GM21526 (cell line): ENCODE results near the gene PPM1B.
"Not testable (repeated sequence)": the region's sequence is repeated elsewhere in the genome, so short reads cannot be mapped to it uniquely, and the experiment has no call there.

Experiments
- ATAC-seq: cut with Tn5 transposase; IDR thresholded peaks from one replicate; pipeline ENCODE4 v1.9.1; 2021; ENCODE audit warnings: moderate library complexity; ENCODE audit not compliant: unreplicated experiment, low FRiP score

The PPM1B gene

DNA sequence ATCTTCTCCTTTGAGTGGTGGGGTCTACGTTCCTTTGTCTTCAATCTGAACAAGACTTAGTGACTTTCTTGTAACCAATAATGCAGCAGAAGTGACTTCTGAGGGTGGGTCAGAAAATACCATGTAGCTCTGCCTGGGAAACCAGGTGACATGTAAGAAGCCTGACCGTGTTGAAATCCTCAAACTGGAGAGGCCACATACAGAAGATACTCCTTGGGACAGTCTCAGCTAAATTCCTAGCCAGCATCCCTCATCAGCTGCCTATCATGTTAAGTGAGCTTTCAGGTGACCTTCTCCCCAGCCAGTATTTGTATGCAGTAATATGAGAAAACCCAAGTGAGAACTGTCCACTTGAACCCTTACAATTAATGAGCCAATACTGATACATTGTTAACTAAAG lies 27.0 kb downstream of the PPM1B start:
- no peak for ATAC-seq

DNA sequence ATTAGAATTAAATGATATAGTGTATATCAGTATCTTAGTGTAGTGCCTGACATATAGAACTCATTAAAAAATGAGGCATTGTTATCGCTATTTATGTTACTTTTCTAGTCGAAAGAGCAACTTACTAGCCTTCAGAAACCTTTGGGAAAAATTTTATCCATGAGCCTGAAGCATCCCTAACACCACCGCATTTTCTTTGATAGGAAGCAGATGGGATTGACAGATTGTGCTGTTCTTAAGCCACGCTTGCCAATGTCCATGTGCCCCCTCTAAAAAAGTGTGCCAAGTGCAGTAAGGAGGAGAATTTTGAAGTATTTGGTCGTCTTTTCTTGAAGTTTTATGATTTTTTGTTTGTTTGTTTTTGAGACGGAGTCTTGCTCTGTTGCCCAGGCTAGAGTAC lies 29.1 kb downstream of the PPM1B start:
- ATAC-seq: no peak

DNA sequence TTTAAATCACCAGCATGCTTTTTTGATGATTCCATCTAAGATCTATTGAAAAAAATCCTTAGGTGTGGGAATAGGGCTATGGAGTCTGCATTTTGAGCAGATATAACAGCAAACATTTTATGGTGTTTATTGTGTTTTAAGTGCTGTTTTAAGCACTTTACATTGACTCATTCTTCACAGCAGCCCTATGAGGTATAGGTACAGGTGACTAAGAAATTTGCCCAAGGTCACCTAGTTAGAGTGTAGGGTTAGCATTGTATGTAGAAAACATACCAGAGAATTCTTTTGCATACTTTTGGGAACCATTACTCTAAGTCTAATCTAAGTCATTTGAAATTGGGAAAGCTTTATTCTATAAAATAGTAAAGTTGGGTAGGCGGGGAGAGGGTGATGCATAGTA lies 31.3 kb downstream of the PPM1B start:
- ATAC-seq: no peak

DNA sequence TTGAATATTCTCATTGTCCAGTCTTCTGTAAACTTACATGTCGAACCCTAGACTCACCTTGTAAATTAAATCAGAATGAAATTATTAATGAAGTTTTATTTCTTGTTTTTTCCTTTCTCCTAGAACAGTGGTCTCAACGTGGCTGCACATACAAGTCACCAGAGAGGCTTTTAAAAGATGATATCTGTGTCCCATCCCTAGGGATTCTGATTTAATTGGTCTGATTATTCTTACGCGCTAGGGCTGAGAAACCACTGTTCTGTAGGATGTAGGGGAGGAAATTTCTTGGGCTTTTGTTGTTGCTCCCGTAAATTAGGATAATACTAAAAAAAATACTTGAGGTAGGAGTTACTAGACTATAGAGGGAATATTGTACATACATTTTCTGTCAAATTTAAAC lies 32.1 kb downstream of the PPM1B start:
- ATAC-seq: no peak

DNA sequence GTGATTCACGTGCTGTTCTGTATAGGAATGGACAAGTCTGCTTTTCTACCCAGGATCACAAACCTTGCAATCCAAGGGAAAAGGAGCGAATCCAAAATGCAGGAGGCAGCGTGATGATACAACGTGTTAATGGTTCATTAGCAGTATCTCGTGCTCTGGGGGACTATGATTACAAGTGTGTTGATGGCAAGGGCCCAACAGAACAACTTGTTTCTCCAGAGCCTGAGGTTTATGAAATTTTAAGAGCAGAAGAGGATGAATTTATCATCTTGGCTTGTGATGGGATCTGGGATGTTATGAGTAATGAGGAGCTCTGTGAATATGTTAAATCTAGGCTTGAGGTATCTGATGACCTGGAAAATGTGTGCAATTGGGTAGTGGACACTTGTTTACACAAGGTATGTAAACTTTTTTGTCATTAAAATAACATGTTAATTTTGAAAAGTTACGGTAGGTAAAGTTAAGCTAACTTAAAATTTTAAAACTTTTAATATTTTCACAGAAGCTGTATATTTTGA lies 33.0 kb downstream of the PPM1B start:
- ATAC-seq: no peak

DNA sequence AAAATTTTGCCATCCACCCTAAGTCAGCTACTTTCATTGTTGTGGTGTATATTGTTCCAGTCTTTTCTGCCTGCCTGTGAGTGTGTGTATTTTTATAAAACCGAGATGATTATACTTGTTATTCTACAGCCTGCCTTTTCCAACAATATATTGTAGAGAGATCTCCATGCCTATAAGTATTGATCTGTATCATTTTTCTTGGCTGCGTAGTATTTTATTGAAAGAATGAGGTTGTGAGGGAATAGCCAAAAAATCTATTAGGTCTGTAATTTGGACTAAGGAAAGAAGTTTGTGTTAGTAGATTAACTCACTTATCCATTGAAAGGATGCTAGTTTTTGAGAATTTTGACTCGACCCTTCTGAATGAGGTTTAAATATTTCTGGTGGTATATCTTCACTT lies 34.9 kb downstream of the PPM1B start:
- no peak for ATAC-seq

DNA sequence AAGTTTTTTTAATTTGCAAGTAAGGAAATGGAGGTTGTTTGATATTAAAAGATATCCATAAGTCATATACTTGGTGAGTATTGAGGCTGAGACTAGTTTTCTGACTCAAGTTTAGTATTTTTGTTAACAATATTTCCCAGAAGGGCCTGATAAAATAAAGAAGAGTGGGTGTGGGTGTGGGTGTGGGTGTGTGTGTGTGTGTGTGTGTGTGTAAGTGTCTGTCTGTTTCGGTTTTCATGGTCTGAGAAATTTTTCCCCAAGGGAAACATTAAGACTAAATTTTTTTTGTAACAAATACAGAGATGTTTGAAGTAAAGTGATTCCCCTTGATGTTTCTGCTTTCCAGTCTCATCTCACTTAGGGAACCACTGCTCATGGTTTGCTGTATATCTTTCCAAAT lies 36.5 kb downstream of the PPM1B start:
- no peak for ATAC-seq

DNA sequence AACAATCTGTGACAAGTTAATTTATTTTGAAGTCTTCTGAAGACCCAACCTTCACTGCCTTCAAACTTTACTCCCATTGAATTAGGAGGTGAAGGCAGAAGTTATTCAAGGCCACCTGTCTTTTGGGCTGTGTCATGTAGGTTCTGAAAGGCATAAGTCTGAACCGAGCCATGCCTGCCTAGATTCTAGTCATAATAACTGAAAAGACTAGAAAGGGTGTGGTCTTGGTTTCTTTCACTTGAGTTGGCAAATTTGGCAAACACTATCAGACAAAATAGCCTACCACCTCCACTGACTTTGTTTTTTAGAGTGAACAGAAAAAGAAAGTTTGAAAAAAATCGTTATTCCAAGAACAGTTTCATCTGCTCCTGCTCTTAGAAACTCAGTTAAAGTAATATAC lies 38.4 kb downstream of the PPM1B start:
- ATAC-seq: no peak

DNA sequence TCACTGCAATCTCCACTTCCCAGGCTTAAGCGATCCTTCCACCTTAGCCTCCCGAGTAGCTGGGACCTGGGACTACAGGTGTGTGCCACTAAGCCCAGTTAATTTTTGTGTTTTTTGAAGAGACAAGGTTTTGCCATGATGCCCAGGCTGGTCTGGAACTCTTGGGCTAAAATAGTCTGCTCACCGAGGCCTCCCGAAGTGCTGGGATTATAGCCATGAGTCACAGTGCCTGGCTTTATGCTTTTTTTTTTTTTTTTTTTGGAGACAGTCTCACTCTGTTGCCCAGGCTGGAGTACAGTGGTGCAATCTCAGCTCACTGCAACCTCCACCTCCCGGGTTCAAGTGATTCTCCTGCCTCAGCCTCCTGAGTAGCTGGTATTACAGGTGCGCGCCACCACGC lies 39.0 kb downstream of the PPM1B start:
- not testable (repeated sequence) for ATAC-seq

DNA sequence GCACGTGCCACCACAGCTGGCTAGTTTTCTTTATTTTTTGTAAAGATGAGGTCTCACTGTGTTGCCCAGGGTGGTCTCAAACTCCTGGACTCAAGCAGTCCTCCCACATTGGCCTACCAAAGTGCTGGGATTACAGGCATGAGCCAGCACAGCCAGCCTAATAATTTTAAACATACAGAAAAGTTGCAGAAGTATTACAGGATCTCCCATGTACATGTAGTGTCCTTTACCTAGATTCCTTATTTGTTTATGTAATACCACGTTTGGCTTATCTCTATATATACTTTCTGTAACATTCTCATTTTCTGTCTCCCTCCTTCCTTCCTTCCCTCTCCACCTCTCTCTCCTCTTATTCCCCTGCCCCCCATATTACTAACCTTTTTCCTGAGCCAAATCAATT lies 41.7 kb downstream of the PPM1B start:
- no peak for ATAC-seq

DNA sequence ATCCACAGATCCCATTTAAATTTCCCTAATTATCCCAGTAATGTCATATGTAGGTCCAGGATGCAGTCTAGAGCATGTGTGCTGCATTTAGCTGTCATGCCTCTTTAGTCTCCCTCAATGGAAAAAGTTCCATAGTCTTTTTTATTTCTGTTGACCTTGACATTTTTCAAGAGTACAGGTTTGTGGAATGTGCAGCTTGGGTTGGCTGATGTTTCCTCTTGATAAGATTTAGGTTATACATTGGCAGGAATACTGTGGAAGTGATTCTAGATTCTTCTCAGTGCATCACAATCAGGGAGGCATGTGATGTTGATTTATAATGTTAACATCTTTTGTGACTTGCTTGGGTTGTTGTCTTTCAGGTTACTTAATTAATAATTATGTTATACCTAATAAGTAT lies 42.5 kb downstream of the PPM1B start:
- ATAC-seq: no peak

DNA sequence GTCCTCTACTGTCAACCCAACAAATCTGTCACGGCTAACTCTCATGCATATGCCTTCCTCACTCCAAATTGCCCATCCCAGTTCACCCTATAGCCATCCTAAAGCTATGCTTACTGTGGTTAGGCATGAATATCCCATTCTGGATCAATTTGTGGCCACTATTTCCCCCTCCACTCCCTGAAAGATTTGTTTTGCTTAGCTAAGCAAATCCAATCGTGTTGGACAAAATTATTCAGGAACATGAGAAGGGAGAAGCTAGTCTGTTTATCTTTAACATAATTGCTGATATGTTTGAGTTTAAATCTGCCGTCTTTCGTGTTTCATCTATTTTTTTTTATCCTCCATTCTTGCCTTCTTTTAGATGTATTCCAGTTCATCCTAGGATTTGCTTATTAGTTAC lies 43.6 kb downstream of the PPM1B start:
- no peak for ATAC-seq

DNA sequence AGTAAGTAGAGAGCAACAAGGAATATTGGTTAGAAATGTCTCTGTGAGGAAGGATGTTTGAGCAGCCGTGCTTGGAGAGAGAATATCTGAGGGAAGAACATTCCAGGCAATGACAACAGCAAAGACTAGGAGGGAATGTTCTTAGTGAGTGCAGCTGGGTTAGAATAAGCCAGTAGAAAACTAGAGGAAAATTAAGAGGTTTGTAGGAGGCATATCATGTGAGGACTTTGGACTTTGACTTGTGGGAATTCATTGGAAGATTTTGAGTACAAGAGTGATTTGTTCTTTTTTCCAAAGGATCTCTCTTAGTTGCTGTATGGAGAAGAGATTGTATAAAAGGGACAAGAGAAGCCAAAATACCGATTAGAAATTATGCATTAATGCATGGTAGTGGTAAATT lies 47.2 kb downstream of the PPM1B start:
- ATAC-seq: no peak

DNA sequence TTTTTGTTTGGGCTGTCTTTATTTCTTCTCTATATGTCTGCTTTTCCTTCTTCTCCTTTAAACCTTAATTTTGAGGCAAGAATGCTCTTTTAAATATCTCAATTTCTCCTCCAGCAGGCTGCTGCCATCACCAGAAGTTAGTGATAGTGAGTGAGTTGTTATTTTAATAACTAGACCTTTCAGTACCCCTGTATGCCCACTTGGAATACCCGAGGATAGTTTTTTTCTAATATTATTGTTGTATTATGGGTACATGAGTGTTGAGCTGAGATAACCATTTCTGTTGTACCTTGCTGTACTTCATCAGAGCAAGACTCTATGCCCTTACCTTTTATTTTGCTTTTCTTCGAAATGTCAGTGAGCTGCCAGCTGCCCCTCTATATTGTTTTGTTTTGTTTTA lies 50.1 kb downstream of the PPM1B start:
- no peak for ATAC-seq

DNA sequence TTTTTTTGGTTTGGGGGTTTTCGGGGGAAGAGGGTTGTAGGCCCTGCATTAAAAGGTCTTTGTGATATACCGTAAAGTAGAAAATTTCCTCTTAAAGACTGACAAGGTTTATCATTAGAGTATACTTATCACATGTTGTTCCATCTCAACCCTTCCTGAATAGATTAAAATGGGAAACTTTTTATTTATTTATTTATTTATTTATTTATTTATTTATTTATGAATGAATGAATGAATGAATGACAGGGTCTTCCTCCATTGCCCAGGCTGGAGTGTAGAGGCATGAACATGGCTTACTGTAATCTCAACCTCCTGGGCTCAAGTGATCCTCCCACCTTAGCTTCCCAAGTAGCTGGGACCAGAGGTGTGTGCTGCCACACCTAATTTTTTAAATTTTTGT lies 58.1 kb downstream of the PPM1B start:
- no peak for ATAC-seq

DNA sequence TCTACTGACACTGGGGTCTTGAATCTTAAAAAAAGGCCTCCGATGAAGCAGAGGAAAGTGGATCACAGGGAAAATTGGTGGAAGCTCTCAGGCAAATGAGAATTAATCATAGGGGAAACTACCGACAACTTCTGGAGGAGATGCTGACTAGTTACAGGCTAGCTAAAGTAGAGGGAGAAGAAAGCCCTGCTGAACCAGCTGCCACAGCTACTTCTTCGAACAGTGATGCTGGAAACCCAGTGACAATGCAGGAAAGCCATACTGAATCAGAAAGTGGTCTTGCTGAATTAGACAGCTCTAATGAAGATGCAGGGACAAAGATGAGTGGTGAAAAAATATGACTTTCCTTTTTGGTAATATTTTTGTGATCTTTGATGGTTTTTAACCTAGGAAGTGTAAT lies 61.7 kb downstream of the PPM1B start:
- ATAC-seq: no peak

DNA sequence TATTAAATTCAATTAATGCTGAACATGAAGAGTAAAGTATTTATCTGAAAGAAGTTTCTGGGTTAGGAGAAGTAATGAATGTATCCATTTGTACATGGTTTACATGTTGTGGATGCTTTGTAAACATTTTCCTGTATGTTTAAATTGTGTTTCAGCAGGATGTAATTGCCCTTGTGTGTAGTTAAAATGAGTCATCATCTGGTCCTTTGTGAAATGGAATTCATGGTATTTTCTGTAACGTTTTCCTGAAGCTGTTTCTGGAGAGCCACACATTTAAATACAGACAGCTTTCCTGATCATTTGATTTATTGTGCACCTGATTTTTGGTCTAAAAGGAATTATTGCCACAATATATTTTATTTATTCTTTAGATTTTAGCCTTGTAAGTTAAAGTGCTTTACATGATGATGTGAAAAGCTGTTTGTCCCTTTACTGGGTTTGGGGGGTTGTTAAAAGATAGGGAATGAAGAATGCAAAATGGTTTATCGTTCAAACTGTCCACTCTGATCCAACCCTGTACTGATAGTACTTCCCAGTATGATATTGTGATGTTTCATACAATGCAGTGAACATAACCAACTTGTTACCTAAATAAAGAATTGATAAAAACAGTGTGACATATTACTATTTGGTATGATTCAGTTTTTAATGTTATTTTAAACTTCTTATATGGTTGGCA lies 64.9 kb downstream of the PPM1B start:
- ATAC-seq: no peak

DNA sequence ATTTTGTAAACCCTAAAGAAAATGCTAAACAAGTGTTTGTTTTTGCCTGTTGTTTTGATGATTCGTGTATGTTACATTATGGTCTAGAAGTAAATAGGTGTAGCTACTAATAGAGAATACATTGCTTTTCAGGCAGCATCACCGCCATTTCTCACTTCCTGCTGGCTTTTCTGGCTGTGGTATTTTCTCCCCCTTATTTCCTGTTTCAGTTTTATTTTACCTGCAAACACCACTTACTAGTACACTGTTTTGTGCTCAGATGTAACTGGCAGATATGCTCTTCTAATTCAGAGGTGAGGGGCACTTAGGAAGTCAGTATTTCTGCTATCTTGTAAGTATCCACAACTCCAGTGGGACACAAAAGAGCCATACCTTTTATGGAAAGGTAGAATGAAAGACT lies 68.5 kb downstream of the PPM1B start:
- ATAC-seq: no peak

DNA sequence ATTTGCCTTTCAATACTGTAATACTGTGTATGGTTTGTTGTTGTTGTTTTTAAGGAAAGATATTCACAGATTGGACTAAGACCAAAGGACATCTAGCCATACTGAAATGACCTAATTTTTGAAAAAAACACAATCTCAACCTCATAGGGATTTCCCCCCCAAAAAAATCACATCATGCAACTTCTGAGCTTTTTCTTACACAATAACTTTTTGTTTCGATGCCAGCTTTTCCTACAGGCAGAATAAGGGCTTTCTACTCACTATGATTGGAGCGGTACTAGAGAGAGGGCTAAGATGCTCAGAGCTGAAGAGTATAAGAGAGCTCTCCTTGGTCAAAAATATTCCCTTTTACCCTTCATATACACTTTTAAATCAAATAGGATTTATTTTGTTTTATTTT lies 74.2 kb downstream of the PPM1B start:
- no peak for ATAC-seq

DNA sequence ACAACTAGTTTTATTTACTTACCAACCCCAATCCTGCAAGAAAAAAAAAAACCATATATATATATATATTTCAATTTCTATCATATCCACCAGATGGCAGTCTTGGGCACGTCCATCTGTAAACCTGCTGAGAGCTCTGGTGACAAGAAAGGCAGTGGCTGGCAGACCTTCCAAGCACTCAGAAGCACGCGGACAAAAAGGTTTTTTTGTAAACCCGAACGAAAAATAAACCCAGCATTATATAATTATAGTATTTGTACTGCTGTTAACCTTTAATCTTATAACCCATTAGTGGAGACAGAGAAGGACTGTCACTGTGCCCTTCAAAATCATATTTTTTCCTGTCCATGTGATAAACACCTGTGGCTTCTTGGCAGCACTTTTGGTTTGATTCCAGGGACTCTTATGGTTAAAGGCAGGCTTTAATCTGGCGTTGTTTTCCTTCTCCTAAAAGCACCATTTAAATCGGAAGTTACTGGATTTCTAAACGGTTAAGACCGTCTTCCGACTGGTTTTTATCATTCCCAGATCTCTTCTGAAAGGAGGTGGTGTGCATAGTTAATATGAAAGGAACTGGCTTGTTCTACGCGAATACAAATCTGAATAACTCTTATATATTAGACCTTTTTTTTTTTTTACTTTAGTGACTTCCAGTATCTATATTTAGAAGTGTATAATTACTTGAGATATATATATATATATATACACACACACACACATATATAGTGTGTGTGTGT lies 75.6 kb downstream of the PPM1B start:
- no peak for ATAC-seq

DNA sequence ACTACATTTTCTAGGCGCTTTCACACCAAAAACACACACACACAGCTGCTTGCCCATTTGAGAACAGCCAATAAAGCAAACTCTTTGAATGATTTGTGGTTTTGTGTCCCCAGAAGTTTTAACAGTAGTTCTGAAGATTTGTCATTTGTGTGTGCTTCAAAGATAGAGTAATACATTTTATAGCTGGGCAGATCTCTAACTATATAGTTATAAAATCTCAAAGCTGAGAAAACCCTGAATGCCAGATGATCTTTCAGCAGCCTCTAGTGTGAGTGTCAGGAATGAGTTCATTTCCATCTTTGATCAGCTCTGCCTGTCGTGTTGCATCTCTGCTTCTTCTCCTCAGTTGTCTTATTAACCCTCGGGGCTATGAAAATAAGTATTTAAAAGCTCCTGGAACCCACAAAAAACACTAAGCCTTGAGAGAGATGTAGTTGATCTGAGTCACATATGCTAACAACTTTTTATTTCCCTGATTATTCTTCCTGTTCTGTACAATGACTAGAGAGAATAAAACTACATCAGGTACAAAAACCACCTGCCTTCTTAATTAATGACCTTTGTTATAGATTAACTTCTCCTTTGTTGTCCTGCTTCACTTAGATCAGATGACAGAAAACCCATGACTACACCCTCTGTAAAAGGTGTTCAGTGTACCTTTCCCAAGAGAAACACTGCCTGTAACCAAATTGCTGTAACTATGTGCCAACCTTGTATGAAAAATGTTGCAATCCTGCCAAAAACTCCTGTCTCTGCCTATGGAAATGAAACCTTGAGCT lies 76.6 kb downstream of the PPM1B start:
- no peak for ATAC-seq

DNA sequence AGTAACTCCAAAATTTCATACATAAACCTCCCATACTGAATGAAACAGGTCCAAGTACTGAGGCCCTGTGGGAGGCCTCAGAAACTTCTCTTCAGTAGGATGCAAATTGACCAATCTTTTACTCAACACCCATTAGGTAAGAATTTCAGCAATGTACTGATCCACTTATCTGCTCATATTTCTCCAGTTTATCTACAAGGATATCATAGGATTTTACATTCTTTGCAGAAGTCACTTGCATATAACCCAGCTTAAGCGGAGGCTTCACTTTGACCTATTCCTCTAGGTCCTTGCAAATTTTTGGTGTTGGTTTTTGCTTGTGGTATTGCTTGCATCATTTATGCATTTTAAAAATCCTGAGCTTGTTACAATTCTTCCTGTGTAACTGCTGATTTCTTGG lies 77.8 kb downstream of the PPM1B start:
- no peak for ATAC-seq
